DND-41 (cell line): ENCODE data around the gene ARHGAP24.

Experiments used
- ATAC-seq: fragments of 200-7000 bp; cut with Tn5 transposase; 3 replicates; pipeline ENCODE4 v1.9.1; 2021; ENCODE audit warnings: low read depth; ENCODE audit not compliant: insufficient read depth
- DNase-seq: peaks from one replicate; pipeline ENCODE4 v3.0.0-alpha.2; 2020
- H2AFZ ChIP-seq: 2 replicates; pipeline ENCODE4 v1.6.0; 2012; ENCODE audit warnings: low read depth, low read length
- H3K27ac ChIP-seq: 2 replicates; pipeline ENCODE4 v1.5.1; 2012; ENCODE audit warnings: low read length, inconsistent platforms
- H3K27me3 ChIP-seq: fragments of 200-600 bp; sonication (generic); 2 replicates; pipeline ENCODE4 v1.6.0; 2012; ENCODE audit warnings: low read length, mild to moderate bottlenecking, inconsistent platforms; ENCODE audit not compliant: insufficient read depth, poor library complexity
- H3K36me3 ChIP-seq: 2 replicates; pipeline ENCODE4 v1.5.1; 2012; ENCODE audit warnings: low read length, inconsistent platforms; ENCODE audit not compliant: insufficient read depth
- H3K4me1 ChIP-seq: 2 replicates; pipeline ENCODE4 v1.5.1; 2012; ENCODE audit warnings: mild to moderate bottlenecking, low read length; ENCODE audit not compliant: insufficient read depth
- H3K4me2 ChIP-seq: 2 replicates; pipeline ENCODE4 v1.6.0; 2012; ENCODE audit warnings: mild to moderate bottlenecking, moderate library complexity, low read length, inconsistent platforms; ENCODE audit not compliant: insufficient read depth
- H3K4me3 ChIP-seq, 2 experiments: fragments of 200-600 bp in 1 of 2; shearing (Covaris generic) in 1 of 2; 2 replicates each; pipeline ENCODE4 v1.5.1; 2012 to 2016; ENCODE audit warnings: inconsistent platforms in 2 of 2, low read length in 2 of 2, mild to moderate bottlenecking in 2 of 2, low read depth in 1 of 2, moderate library complexity in 1 of 2
- H3K79me2 ChIP-seq: 2 replicates; pipeline ENCODE4 v1.6.0; 2012; ENCODE audit warnings: low read length, inconsistent platforms; ENCODE audit not compliant: insufficient read depth
- H3K9ac ChIP-seq: 2 replicates; pipeline ENCODE4 v1.6.0; 2012; ENCODE audit warnings: low read depth, mild to moderate bottlenecking, inconsistent platforms, low read length, moderate library complexity
- H3K9me3 ChIP-seq: 2 replicates; pipeline ENCODE4 v1.5.1; 2012; ENCODE audit warnings: low read length, moderate library complexity, mild to moderate bottlenecking, inconsistent platforms; ENCODE audit not compliant: insufficient read depth, severe bottlenecking
- H4K20me1 ChIP-seq: 2 replicates; pipeline ENCODE4 v1.6.0; 2012; ENCODE audit warnings: low read length; ENCODE audit not compliant: insufficient read depth
- CTCF ChIP-seq: IDR thresholded peaks from 2 replicates; pipeline ENCODE4 v1.5.1; 2012; ENCODE audit warnings: borderline replicate concordance, low read length, moderate library complexity, mild to moderate bottlenecking; ENCODE audit not compliant: poor library complexity, severe bottlenecking; ENCODE audit errors: extremely low read depth
- EZH2 ChIP-seq: IDR thresholded peaks from 3 replicates; pipeline ENCODE4 v1.6.1; 2012; ENCODE audit warnings: borderline replicate concordance, low read depth, mild to moderate bottlenecking, moderate library complexity, low read length, inconsistent platforms; ENCODE audit not compliant: severe bottlenecking

The ARHGAP24 gene

DNA sequence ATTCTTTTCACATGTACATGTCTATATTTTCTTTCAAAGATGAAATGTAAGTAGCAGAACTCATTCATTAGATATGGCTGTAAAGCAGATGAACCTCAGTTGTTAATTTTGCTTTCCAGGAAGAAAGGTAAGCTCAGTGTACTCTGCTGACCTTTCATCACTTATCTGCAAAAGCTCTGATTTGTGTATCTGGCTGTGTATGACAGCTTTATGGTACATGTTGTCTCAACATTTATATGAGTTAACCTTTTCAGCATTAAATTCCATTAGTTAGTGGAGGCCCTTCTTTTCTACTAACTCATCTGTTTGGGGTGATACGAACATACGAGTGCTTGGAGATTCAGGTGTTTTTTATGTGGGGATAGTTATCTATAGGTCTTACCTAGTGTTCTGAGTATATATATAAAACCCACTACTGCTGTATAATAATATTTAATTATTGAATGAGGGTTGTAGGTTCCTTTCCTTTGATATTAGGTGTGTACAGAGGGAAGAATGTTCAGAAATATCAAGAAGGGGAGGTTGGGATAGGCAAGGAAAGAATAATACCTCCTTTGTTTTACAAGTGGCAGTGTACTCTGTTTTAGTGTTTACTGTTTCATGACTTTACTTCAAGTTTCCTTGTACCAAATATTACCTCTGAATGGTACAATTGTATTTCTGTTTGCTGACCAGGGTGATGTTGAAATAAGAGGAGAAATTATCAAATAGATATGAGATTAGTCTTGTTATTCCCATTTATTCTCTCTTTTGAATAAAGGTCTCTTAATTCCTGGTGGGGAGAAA is 395.5 kb downstream of the ARHGAP24 start:
- Histone ChIP-seq H3K4me3 (no peak overlapping the region), H4K20me1 (no peaks in the 10 kb centered on the region), H3K36me3 (no peaks in the 10 kb centered on the region), H3K4me1 (no peaks in the 10 kb centered on the region), H3K4me2 (no peak overlapping the region), H3K27me3 (no peaks in the 10 kb centered on the region), H3K9me3 (no peaks in the 10 kb centered on the region), H2AFZ (no peak overlapping the region), H3K9ac (no peak overlapping the region), H3K27ac (no peak overlapping the region), H3K79me2 (no peaks in the 10 kb centered on the region)
- TF ChIP-seq CTCF (no peak), EZH2 (no peak)
- no peak for DNase-seq
- no peak for ATAC-seq

GRCh38 chr4:85873566-85873965 is 398.6 kb downstream of the ARHGAP24 start:
- H3K27me3 ChIP-seq = no peaks in the 10 kb centered on the region
- H3K4me3 ChIP-seq = no peak overlapping the region
- no peaks in the 10 kb centered on the region for H3K36me3 ChIP-seq
- no peaks in the 10 kb centered on the region for H4K20me1 ChIP-seq
- H3K79me2 ChIP-seq = no peaks in the 10 kb centered on the region
- no peak for TF ChIP-seq EZH2
- no peak for TF ChIP-seq CTCF
- H3K4me1 ChIP-seq = no peaks in the 10 kb centered on the region
- H3K27ac ChIP-seq = no peak overlapping the region
- no peak overlapping the region for H3K4me2 ChIP-seq
- no peak for DNase-seq
- no peaks in the 10 kb centered on the region for H3K9me3 ChIP-seq
- H3K9ac ChIP-seq = no peak overlapping the region
- H2AFZ ChIP-seq = no peak overlapping the region
- ATAC-seq = no peak

- DNase-seq = no peak
- H4K20me1 ChIP-seq = no peaks in the 10 kb centered on the region
- no peak overlapping the region for H2AFZ ChIP-seq
Measured at GRCh38 chr4:85879518-85879917, 404.6 kb downstream of the ARHGAP24 start.

More at GRCh38 chr4:85879518-85879917, 404.6 kb downstream of the ARHGAP24 start:
- Histone ChIP-seq H3K9ac (no peak overlapping the region), H3K4me3 (no peak overlapping the region), H3K4me1 (no peaks in the 10 kb centered on the region), H3K4me2 (no peak overlapping the region), H3K9me3 (no peaks in the 10 kb centered on the region), H3K27me3 (no peaks in the 10 kb centered on the region), H3K79me2 (no peaks in the 10 kb centered on the region), H3K36me3 (no peaks in the 10 kb centered on the region), H3K27ac (no peak overlapping the region)
- ATAC-seq = no peak
- TF ChIP-seq EZH2 = no peak
- TF ChIP-seq CTCF = no peak
